Osteoblast (primary cell): ENCODE data around the gene PRDM11. TPM values are rescaled to one million over a fixed set of nuclear protein-coding genes. Genes with fewer than 3 reads are reported as not detected.

Source experiments
- DNase-seq: peaks from one replicate; pipeline ENCODE4 v3.0.0; 2011; ENCODE audit warnings: low spot score, mixed read lengths; ENCODE audit not compliant: insufficient read length; ENCODE audit errors: missing footprints
- H2AFZ ChIP-seq: 2 replicates; pipeline ENCODE4 v1.6.0; 2011; ENCODE audit warnings: mild to moderate bottlenecking, low read length
- H3K27ac ChIP-seq: 2 replicates; pipeline ENCODE4 v1.5.1; 2011; ENCODE audit warnings: mild to moderate bottlenecking, low read depth, low read length, moderate library complexity
- H3K27me3 ChIP-seq: 2 replicates; pipeline ENCODE4 v1.6.0; 2012; ENCODE audit warnings: mild to moderate bottlenecking, control low read depth, inconsistent platforms, low read length, moderate library complexity; ENCODE audit not compliant: insufficient read depth
- H3K36me3 ChIP-seq: 2 replicates; pipeline ENCODE4 v1.5.1; 2011; ENCODE audit warnings: mild to moderate bottlenecking, low read length, control low read depth, moderate library complexity; ENCODE audit not compliant: insufficient read depth
- H3K4me1 ChIP-seq: 2 replicates; pipeline ENCODE4 v1.5.1; 2011; ENCODE audit warnings: mild to moderate bottlenecking, low read length, control low read depth, moderate library complexity; ENCODE audit not compliant: insufficient read depth
- H3K4me2 ChIP-seq: 2 replicates; pipeline ENCODE4 v1.6.0; 2011; ENCODE audit warnings: mild to moderate bottlenecking, low read length; ENCODE audit not compliant: insufficient read depth
- H3K4me3 ChIP-seq: fragments of 200-600 bp; sonication (generic); 3 replicates; pipeline ENCODE4 v1.5.1; 2012; ENCODE audit warnings: mild to moderate bottlenecking, low read length, inconsistent platforms; ENCODE audit not compliant: insufficient read depth
- H3K79me2 ChIP-seq: 2 replicates; pipeline ENCODE4 v1.6.0; 2012; ENCODE audit warnings: mild to moderate bottlenecking, low read length, control low read depth, inconsistent platforms; ENCODE audit not compliant: insufficient read depth
- H3K9me3 ChIP-seq: 2 replicates; pipeline ENCODE4 v1.5.1; 2011; ENCODE audit warnings: low read depth, low read length, control low read depth
- H4K20me1 ChIP-seq: 2 replicates; pipeline ENCODE4 v1.6.0; 2012; ENCODE audit warnings: mild to moderate bottlenecking, low read length, control low read depth; ENCODE audit not compliant: insufficient read depth
- total RNA-seq: library from RNA; depleted of rRNA; stranded (reverse); fragments of >200 nt; gene quantifications from 2 replicates; pipeline ENCODE4 v1.2.3, GENCODE V29; 2012
- TF ChIP-seq, protein P1 (sequence below): IDR thresholded peaks from 2 replicates; pipeline ENCODE4 v1.5.1; 2011; ENCODE audit warnings: mild to moderate bottlenecking, low read depth, low read length, moderate library complexity; ENCODE audit errors: extremely low read depth

PRDM11 gene
- total RNA-seq, 1 donor, result 5.4 TPM

DNA sequence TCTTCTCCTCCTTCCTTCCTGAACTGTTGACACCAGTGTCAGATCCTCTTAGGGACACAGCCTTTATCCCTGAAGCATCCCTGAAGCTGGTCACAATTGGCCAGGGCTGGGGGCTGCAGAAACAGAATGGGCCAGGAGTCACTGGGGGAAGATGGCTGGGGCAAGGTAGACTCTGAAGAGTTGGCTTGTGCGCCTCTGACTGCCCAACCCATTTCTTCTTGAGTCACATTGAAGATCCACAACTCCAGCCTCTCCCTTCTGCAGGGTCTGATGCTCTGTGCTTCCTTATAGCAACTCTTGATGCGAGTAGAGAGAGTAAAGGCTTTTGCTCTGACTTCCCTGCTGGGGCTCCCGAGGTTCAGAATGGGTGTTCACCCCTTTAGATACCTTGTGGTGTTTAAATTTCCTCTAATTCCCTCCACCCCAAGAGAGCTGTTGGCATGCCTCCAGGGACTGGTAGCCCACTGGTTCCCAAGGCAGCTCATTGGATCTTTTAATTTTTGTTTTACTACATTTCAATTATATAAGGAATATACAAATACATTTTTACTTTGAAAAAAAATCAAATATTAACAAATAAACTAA lies 13.4 kb downstream of the PRDM11 start:
- H3K4me1 ChIP-seq, result peaks cover 16% of the 10 kb centered on the region
- H3K36me3 ChIP-seq, result no peaks in the 10 kb centered on the region
- H3K27me3 ChIP-seq, result peaks cover 2% of the 10 kb centered on the region
- H3K79me2 ChIP-seq, result no peaks in the 10 kb centered on the region
- H4K20me1 ChIP-seq, result peaks cover 59% of the 10 kb centered on the region
- no peak overlapping the region for H2AFZ ChIP-seq
- H3K27ac ChIP-seq, result no peak overlapping the region
- H3K9me3 ChIP-seq, result no peaks in the 10 kb centered on the region
- TF ChIP-seq, protein P1, sequence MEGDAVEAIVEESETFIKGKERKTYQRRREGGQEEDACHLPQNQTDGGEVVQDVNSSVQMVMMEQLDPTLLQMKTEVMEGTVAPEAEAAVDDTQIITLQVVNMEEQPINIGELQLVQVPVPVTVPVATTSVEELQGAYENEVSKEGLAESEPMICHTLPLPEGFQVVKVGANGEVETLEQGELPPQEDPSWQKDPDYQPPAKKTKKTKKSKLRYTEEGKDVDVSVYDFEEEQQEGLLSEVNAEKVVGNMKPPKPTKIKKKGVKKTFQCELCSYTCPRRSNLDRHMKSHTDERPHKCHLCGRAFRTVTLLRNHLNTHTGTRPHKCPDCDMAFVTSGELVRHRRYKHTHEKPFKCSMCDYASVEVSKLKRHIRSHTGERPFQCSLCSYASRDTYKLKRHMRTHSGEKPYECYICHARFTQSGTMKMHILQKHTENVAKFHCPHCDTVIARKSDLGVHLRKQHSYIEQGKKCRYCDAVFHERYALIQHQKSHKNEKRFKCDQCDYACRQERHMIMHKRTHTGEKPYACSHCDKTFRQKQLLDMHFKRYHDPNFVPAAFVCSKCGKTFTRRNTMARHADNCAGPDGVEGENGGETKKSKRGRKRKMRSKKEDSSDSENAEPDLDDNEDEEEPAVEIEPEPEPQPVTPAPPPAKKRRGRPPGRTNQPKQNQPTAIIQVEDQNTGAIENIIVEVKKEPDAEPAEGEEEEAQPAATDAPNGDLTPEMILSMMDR, result no peak
- H3K4me2 ChIP-seq, result no peak overlapping the region
- peak; percentile 67 for DNase-seq
- H3K4me3 ChIP-seq, result no peak overlapping the region

DNA sequence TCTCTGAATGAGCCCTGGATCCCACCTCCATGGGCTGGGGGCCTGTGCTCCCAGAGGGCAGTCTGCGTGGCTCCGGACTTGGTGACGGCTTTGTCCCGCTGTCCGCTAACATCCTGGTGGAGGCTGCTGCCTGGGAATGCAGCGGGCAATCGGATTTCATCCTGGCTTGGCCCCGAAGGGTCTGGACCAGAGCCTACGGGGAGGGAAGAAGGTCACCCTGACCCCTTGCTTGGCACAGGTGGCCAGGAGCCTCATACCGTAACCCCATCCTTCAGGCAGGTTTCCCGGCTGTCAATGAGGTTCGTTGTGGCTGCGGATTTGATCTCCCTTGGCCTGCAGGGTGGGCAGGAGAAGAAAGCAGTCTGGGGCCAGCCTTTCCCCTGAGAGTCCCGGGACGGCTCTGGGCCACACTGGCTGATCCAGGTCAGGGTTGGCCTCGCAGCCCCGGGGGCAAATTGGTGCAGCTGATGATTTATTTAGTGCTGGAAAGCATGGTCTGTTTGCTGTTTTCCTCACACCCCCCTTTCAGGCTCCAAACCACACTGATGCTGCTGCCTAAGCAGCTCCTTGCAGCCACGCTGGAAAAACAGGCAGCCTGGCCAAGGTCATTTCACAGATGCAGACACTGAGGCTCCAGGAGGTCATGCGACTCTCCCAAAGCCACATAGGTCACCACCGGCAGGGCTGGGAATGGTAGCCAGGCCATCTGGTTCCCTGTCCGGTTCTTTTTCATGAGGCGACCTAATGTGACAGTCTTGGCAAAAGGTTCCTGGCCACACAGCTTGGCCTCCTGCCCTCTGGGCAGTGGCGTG lies 15.0 kb downstream of the PRDM11 start:
- Histone ChIP-seq H3K27me3 (peaks cover 2% of the 10 kb centered on the region), H4K20me1 (peaks cover 66% of the 10 kb centered on the region), H3K4me1 (peaks cover 8% of the 10 kb centered on the region), H2AFZ (no peak overlapping the region), H3K27ac (no peak overlapping the region), H3K4me3 (no peak overlapping the region), H3K4me2 (no peak overlapping the region), H3K9me3 (no peaks in the 10 kb centered on the region), H3K79me2 (no peaks in the 10 kb centered on the region), H3K36me3 (no peaks in the 10 kb centered on the region)
- TF ChIP-seq, protein P1, result no peak
- peak; percentile 56 for DNase-seq

DNA sequence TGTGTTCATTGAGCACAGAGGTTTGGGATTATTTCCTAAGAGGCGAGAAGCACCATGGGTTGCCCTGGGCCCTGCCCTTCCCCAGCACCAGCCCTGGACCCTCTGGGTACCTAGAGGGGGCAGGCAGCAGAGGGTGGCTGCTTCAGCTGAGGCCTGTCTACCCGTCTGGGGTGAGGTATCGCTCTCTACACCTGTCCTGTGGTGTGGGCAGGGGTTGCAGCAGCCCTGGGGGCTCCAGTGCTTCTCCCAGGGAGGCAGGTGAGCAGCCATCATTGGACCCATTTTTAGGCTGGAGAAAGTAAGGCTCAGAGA lies 15.6 kb downstream of the PRDM11 start:
- Histone ChIP-seq H3K9me3 (no peaks in the 10 kb centered on the region), H3K4me3 (no peak overlapping the region), H4K20me1 (peaks cover 65% of the 10 kb centered on the region), H3K27me3 (peaks cover 2% of the 10 kb centered on the region), H3K4me1 (peaks cover 8% of the 10 kb centered on the region), H3K4me2 (no peak overlapping the region), H3K36me3 (no peaks in the 10 kb centered on the region), H2AFZ (no peak overlapping the region), H3K27ac (no peak overlapping the region), H3K79me2 (no peaks in the 10 kb centered on the region)
- TF ChIP-seq, protein P1, result no peak
- peak; percentile 6 for DNase-seq
